ENCODE data around the gene TMEM135.
"Not testable (repeated sequence)": the region's sequence is repeated elsewhere in the genome, so short reads cannot be mapped to it uniquely, and the experiment has no call there.

The TMEM135 gene

DNA sequence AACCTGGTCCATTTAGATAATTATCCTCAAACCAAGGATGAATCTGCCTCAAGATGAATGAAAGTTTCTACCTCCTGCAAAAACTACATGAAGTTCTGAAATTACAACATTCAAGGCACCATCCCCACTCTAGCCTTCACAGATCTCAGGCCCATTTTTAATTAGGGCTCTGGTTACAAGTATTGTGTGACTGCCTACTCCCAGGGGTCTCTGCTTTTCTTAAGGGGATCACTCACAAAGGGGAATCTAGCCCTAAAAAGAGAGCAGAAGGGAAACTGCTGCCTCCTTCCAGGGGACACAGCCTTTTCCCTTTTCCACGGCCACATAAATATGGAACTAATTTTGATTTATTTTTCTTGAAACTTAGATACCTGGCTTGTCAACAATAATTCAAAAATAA lies 17.4 kb upstream of the TMEM135 start:
- no peak for TF ChIP-seq CTCF (conservative IDR thresholded peaks at IDR 0.05; ENCODE audit: low read depth, low read length)
- H3K4me3 ChIP-seq (ENCODE audit: low read depth, low read length): no peak overlapping the region
- no peak for DNase-seq (ENCODE audit: low read depth)

DNA sequence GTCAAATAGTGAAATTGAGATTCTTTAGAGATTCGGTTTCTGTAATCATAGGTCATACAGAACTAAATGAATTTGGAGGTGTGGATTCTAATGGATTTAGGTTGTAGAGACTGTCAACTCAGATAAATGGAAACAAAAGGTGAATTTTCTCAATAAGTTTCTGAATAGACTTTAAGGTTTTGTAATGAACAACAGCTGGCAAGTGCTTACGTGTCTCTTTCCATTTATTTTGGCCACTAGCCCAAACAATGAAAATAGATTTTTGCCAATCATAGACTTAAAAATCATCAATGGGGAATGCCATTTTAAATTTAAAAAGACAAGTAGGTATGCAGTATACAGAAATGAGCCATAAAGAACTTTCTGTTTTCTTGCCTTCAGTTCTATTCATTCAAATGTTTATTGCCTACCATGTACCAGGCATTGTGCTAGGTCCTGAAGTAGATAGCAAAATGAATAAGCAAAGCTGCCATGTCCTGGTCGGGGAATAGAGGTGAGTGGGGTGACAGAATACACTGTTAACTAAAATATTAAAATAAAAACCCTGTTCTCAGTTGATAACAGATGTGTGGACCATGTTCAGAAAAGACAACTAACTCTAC lies 16.9 kb upstream of the TMEM135 start:
- DNase-seq (ENCODE audit: low read depth): peak; percentile 31
- no peak for TF ChIP-seq CTCF (conservative IDR thresholded peaks at IDR 0.05; ENCODE audit: low read depth, low read length)
- H3K4me3 ChIP-seq (ENCODE audit: low read depth, low read length): no peak overlapping the region

GRCh38 chr11:87022254-87022653 lies 15.5 kb upstream of the TMEM135 start:
- H3K4me3 ChIP-seq (ENCODE audit: low read depth, low read length): no peak overlapping the region
- DNase-seq (ENCODE audit: low read depth): no peak
- no peak for TF ChIP-seq CTCF (conservative IDR thresholded peaks at IDR 0.05; ENCODE audit: low read depth, low read length)

GRCh38 chr11:87022738-87023137 lies 15.0 kb upstream of the TMEM135 start:
- H3K4me3 ChIP-seq (ENCODE audit: low read depth, low read length): no peak overlapping the region
- no peak for TF ChIP-seq CTCF (conservative IDR thresholded peaks at IDR 0.05; ENCODE audit: low read depth, low read length)
- no peak for DNase-seq (ENCODE audit: low read depth)

- not testable (repeated sequence) for H3K4me3 ChIP-seq (ENCODE audit: low read depth, low read length); DNase-seq (ENCODE audit: low read depth)
These were observed 11.3 kb upstream of the TMEM135 start for GRCh38 chr11:87026415-87026814.

DNA sequence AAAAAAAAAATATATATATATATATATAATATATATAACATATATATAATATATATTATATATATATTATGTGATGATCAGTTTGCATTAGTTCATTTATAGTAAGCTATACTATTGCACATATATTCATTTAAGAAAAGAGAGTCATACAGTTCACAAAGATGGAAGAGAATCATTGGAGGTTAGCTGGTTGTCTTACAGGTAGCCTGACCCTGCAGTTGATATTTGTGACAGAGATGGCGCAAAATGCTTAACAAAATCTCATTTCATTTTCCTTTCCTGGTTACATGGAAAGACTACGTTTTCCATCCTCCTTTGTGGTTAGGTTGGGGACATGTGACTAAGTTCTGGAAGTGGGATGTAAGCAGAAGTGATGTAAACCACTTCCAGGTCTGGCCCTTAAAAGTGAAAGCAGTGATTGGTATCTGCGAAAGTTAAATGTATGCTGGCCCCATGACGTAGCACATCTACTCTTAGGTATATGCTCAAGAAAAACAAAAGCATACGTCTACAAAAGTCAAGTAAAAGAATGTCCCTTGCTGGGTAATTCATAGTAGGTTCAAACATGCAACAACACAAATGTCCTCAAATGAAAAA lies 7.2 kb upstream of the TMEM135 start:
- DNase-seq (ENCODE audit: low read depth): peak; percentile 39
- no peak for TF ChIP-seq CTCF (conservative IDR thresholded peaks at IDR 0.05; ENCODE audit: low read depth, low read length)
- H3K4me3 ChIP-seq (ENCODE audit: low read depth, low read length): no peak overlapping the region

DNA sequence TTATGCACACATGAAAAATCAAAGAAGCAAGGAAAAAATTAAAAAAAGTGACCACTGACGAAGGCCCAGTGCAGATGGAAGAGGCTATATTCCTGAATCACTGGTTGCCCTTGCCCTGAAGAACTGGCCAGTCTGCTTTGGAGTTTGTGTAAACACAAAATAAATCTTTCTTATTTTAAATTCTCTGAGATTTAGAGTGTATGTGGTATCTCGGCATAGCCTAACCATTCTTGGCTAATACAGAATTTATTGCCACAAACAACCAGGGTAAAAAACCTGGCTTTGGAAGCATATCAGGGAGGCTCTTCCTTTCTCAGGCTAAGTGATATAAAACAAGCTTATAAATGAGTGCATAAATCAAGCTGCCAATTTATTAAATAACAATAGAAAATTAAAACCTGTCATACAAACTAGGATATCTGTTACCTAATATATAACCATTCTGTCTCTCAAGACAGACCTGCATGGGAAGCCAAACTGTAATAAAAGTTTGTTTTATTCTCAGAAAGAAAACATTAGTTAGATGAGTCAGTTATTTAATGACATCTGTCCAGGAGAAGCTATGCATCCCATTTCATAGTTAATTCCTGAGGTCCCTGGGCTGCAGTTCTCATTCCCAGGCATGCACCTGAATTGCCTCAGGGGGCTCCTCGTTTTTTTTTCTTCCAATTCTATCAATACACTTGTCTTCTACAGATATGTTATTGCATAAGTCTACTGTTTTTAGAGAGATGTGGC lies 6.1 kb upstream of the TMEM135 start:
- no peak for TF ChIP-seq CTCF (conservative IDR thresholded peaks at IDR 0.05; ENCODE audit: low read depth, low read length)
- no peak overlapping the region for H3K4me3 ChIP-seq (ENCODE audit: low read depth, low read length)
- no peak for DNase-seq (ENCODE audit: low read depth)

Data from choroid plexus epithelial cell (primary cell).